ENCODE results near the gene CAV1. TPM values are rescaled to one million over a fixed set of nuclear protein-coding genes. Genes with fewer than 3 reads are reported as not detected.

CAV1 gene
- total RNA-seq, 1 donor from 2014 or later: 362 TPM

DNA sequence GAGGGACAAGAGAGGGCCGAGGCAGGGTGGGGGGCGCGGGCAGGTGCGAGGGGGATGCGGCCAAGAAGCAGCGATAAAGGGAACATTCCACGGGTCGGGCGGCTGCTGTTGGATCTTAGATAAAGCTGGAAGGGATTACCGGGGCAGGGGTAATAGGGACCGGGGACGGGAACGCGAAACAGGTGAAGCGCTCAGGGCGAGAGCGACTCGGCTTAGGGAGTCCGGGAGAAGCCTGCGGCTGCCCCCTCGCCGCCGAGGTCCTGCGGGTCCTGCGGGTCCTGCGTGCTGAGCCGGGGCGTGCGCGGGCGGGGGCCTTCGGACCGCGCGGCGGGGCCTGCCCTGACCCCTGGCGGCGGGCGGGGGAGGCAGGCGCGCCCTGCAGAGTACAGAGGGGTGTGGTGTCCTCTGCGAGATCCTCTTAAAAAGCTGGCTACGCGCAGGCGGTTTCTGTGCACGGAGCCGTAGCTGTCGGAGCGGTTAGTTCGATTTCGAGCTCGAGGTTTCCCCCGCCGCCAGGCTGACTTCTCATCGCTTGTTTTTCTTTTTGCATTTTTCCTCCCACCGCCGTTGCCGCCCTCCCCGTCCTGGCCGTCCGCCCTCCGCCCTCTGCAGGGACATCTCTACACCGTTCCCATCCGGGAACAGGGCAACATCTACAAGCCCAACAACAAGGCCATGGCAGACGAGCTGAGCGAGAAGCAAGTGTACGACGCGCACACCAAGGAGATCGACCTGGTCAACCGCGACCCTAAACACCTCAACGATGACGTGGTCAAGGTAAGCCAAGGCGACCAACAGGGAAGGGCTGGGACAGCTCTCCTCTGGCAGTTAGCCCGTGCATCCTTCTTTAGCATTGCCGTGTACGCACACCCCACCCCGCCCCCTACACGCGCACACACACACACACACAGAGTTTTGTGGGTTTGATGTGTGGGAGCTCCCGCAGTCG is 1.4 kb downstream of the CAV1 start:
- DNase-seq (peak; percentile 92), ATAC-seq (peak; percentile 87)
- intact Hi-C loops (cut with micrococcal nuclease): loop anchor here (10.0 kb wide), 1 partner anchor 261 kb away; no protein-coding TSS in a partner anchor

DNA sequence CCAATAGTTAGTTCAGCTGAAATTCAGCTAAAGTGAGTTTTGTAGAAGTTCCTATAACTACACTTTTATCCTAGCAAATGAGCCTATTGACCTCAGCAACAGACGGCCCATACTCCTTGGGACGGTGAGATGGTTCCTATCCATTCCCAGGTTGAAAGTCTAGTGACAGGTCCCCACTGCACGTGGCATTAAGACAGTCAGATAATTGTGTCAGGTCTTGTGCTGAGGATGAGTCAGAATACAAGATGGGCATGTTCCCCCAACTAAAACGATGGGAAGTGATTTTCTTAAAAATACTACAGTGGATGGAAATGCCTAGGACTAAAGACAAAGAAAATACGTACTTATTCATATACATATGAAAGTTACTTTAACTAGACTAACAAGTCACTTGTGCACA is 2.1 kb downstream of the CAV1 start:
- intact Hi-C loops (cut with micrococcal nuclease): loop anchor here (10.0 kb wide), 1 partner anchor 262 kb away; no protein-coding TSS in a partner anchor
- no peak for ATAC-seq

DNA sequence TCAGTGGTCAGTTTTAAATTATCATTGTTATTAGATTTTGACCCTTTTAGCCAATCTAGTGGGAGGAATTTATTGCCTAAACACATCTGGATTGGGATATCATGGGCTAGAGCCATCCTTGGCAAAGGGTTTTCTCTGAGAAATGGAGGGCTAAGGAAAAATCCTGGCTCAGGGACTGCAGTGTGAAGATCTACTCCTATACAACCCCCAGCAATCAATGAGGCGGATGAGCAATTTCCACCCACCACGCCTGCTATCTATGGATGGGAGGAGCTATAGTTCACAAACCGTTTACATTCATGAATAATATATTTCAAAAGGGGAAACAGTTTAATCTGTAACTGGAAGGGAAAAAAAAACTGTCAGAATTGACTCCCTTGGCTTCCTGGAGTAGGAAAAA is 2.7 kb downstream of the CAV1 start:
- intact Hi-C loops (cut with micrococcal nuclease): loop anchor here (10.0 kb wide), 1 partner anchor 263 kb away; no protein-coding TSS in a partner anchor
- no peak for ATAC-seq
- DNase-seq: no peak

More for the DNA sequence above, 2.1 kb downstream of the CAV1 start:
- no peak for DNase-seq

DNA sequence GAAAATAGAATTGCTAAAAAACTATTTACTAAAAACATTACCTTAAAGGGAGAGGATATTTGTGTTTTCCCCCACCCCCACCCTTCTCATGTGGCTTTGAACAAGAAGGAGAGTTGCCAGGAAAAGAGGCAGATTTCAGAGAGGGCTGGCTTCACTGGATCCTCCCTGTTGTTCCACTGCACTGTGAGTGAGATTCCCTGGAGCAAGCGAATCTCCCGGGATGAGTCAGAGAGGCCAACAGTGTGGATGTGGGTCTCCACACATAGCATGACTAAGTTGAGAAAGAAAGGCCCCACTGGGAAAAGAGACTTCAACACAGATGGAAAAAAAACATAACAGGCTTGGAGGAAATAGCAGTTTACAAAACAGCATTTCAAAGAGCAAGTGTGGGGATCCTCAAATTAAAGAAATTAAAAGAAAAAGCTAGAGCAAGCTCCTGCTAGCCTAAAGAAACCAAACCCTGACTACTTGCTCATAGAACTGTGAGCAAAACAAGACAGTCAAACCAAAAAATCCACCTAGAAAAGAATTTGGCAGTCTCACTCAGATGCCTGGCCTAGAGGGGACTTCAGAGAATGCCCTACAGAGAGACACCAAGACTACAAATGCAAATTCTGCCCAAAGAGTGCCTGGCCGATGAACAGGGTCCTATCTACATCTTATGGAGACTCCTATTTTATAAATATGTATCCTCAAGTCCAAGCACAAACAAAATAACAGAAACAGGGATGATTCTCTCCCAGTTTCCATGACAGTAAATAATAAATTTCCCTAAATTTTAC is 3.4 kb downstream of the CAV1 start:
- DNase-seq: peak; percentile 44
- peak; percentile 18 for ATAC-seq
- intact Hi-C loops (cut with micrococcal nuclease): loop anchor here (10.0 kb wide), 1 partner anchor 263 kb away; no protein-coding TSS in a partner anchor

DNA sequence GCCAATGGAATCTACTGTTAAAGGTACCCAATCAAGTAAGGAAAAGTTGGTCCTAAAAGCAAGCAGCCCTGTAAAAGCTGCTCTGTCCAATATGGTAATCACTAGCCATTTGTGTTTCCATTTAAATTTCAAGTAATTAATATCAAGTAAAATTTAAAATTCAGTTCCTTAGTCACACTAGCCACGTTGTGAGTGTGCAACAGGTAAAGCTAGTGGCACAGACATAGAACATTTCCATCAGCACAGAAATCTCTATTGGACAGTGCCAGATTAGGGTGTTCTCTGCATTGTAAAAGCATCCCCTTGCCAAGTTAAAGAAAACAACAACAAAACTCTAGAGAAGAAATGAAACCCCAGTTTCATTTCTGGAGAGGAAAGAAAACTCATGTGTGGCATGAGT is 4.4 kb downstream of the CAV1 start:
- intact Hi-C loops (cut with micrococcal nuclease): loop anchor here (10.0 kb wide), 1 partner anchor 264 kb away; no protein-coding TSS in a partner anchor
- DNase-seq (no peak), ATAC-seq (no peak)

DNA sequence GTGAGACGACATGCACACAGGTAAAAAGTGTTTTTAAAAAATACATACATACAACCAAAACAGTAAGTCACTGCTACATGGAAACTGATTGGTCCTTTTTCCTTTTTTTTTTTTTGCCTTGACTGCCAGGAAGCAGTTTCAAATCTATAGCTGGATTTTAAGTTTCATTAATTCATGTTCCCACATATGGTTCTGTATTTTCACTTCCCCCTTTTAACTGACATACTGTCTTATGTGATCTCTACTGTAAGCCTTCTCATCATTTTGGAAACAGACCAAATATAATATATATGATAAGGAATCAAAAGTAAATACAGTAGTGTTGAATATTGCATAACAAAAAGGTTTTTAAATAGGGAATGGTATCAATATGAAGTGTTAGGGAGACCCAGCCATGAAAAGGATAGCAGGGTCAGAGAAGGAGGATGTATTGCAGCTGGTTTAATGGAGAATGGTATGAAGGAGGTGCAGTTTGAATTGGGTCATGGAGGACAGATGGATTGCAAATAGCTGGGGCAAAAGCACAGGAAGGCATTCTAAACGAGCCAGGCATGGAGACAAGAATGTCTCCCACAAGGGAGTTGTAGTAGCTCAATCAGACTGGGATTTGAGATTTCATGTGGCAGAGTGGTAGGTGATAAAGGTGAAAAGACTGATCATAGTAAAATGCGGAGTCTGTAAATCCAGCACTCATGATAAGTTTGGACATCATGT is 5.4 kb downstream of the CAV1 start:
- DNase-seq: no peak
- no peak for ATAC-seq
- intact Hi-C loops (cut with micrococcal nuclease): loop anchor here (10.0 kb wide), 2 partner anchors 55 to 175 kb away; no protein-coding TSS in a partner anchor

DNA sequence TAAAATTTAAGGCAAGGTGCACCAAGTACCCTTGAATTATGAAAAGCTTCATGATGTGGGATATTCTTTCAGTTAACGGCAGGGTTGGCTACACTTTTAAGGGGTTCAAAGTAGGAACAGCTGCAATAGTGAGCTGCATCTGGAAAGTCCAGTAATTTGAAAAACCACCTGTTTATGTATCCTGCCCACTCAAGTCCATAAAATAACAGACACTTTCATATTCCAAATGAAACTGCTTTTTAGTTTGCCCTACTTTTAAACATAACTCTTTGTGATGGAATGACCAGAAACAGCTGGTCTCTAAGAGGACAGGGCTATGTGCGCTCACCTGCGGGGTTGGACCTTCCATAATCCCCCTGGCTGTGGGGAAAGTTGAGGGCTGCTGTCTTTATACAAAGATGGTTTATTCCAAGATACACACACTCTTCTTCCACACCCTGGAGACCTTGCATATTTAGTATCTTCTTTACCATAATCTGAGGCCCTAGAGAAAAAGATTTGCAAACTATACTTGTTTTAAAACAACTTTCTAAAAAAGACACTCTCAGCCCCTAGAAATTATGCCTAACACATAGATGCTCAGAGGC is 7.4 kb downstream of the CAV1 start:
- ATAC-seq: no peak
- DNase-seq: no peak
- intact Hi-C loops (cut with micrococcal nuclease): loop anchor here (10.0 kb wide), 2 partner anchors 53 to 177 kb away; no protein-coding TSS in a partner anchor

DNA sequence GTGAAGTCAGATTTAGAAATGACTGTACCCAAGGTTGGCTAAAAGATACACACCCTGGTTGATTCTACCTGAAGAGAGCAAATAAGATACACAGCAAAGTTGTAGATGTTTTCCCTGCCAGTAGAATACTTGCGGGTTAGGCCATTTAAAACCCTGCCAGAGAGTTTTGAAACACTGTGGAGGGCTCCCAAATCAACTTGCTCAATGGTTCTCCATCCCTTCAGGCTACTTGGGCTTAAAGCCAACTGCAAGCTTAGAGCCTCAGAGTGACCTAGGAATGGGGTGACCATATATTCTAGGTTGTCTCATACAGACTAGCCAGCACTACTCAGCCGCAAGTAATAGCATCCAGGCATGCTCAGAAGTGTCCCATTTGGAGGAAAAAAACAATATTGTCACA is 10.0 kb downstream of the CAV1 start:
- DNase-seq (no peak), ATAC-seq (peak; percentile 36)
- intact Hi-C loops (cut with micrococcal nuclease): loop anchor here (10.0 kb wide), 2 partner anchors 50 to 180 kb away; no protein-coding TSS in a partner anchor

DNA sequence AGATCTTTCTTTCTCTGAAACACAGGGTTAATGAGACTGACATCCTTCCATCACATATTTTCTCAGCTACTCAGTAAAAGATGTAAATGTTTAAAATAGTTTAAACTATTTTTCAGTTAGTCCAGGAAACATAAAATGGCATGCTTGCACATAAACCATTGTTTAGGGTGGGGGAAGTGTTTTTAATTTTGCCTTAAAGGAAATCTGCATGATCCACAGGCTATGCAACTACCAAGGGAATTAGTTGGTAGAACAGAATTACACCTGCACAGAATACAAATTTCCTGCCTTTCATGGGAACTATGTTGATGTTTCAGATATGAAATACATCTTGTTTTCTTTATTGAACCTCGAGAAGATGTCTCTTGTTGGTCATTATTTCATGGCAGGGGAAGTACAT is 10.6 kb downstream of the CAV1 start:
- DNase-seq (no peak), ATAC-seq (no peak)
- intact Hi-C loops (cut with micrococcal nuclease): loop anchor here (10.0 kb wide), 2 partner anchors 49 to 181 kb away; no protein-coding TSS in a partner anchor

DNA sequence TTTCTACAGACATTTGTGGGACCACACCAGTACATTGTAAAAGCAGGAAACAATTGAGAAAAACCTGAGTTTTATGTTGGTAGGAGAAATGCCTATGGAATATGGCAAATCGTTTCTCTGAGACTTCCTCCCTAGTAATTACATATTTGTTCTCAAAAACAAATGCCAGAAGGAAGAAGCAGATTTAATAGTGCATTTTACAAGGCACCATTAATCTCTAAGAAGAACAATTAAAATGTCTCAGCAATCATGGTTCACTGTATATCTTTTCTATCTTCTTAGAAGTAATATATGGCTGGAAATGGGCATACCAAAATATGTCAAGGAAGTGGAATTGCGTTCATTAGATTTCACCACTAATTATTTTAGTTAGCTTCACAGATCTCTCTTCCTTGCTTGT is 13.3 kb downstream of the CAV1 start:
- DNase-seq (no peak), ATAC-seq (no peak)
- intact Hi-C loops (cut with micrococcal nuclease): loop anchor here (10.0 kb wide), 2 partner anchors 47 to 183 kb away; no protein-coding TSS in a partner anchor

DNA sequence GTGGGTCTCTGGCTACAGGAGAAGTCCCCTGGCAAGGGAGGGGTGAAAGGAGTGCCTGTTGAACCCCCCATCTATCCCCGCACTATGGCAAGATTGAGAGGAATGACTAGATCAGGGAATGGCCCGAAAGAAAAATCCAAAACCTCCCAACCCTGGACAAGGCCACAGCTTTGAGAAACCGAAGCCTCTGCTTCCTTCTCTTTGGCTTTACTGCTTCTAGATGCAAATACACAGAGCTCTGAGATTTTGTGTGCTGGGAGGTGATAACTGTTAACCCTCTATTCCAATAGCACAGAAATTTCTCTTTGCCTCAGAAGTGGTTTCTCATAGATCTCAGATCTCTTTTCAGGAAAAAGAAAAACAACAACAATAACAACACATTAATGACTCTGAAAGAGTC is 15.0 kb downstream of the CAV1 start:
- ATAC-seq (no peak), DNase-seq (no peak)
- intact Hi-C loops (cut with micrococcal nuclease): loop anchor here (10.0 kb wide), 2 partner anchors 45 to 185 kb away; no protein-coding TSS in a partner anchor

DNA sequence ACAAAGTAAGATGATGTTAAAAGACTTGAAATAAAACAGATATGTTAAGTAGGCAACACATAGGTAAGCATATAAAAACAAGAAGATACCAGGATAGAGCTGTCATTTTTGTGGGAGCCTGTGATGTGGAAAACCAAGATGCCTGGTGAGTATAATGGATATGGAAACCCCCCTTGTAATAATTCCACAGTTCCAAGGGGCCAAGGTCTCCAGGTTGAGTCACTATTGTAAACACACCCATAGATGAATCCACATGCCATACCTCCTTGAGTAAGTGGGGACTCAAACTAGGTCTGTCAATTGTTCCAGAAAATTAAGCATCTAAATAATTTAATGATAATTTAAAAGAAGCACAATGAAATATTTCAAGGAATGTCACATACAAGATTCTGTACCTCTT is 15.9 kb downstream of the CAV1 start:
- no peak for ATAC-seq
- intact Hi-C loops (cut with micrococcal nuclease): no loop called here
- no peak for DNase-seq

DNA sequence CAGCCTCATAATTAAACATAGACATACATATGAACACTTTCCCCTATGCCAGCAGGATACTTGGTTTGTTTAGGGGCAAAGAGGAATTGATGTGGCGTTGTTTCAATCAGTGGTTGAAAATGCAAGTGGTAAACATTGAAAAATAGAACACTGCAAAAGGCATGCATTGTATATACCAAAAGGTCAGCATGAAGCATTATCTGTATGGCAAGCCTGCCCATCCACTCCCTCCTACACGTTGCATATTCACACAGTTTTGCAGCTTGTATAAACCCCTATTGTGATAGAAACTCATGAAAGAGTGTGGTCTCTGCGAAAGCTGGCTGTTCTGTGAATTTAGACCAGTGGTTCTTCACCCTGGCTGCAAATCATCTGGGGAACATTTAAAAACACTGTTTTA is 17.1 kb downstream of the CAV1 start:
- ATAC-seq (no peak), DNase-seq (no peak)
- intact Hi-C loops (cut with micrococcal nuclease): no loop called here

DNA sequence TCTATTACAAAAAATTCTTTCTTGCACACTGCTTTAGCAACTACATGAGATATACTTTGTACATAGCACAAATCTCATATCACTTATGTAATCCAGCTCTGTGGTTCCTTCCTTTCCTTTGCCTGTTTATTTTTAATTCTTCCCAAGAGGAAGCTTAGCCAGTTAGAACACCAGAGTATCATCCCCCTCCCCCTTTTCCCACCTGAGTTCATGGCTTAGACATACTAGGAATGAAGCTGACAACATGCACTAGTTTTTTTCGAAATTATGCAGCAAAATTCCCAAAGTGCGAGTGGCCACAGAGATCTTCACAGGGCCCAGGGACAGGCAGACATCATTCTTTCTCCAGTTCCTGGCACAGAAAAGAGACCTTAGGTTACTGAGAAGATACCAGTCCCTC is 17.8 kb downstream of the CAV1 start:
- DNase-seq: no peak
- intact Hi-C loops (cut with micrococcal nuclease): no loop called here
- no peak for ATAC-seq

DNA sequence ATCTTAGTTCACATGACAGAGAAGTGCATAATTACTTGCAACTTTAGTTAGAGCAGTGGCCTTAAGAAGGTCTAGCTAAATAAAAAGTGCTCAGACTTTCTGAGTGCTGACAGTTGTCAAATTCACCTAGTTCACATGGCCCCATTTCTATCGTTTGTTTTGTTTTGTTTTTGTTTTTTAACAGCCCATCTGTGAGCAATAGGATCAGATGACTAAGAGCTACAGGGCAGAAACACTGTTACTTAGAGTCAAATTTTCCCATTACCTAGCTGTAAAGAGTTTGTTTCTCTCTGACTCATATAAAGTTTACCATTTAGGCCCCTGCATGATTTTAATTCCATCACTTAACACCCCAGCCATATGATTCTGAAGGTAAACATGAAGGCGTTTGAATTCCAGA is 18.8 kb downstream of the CAV1 start:
- no peak for ATAC-seq
- no peak for DNase-seq
- intact Hi-C loops (cut with micrococcal nuclease): no loop called here

DNA sequence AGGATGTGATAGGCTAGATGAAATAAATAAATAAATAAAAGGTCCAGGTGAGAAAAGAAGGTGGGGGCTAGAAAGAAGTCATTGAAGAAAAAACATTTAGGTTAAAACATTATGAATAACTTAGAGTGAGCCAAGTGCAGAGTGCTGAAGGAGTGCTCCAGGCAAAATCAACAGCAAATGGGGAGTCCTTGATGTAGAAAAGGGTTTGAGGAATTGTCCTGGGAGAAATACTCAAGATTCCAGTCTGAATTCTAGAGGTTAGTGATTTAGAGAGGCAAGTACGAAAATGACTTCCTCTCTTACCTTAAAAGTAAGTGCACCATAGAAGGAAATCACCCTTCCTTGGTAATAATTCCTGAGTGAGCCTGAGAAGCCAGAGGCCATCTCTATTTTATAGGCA is 19.7 kb downstream of the CAV1 start:
- DNase-seq (no peak), ATAC-seq (no peak)
- intact Hi-C loops (cut with micrococcal nuclease): no loop called here

DNA sequence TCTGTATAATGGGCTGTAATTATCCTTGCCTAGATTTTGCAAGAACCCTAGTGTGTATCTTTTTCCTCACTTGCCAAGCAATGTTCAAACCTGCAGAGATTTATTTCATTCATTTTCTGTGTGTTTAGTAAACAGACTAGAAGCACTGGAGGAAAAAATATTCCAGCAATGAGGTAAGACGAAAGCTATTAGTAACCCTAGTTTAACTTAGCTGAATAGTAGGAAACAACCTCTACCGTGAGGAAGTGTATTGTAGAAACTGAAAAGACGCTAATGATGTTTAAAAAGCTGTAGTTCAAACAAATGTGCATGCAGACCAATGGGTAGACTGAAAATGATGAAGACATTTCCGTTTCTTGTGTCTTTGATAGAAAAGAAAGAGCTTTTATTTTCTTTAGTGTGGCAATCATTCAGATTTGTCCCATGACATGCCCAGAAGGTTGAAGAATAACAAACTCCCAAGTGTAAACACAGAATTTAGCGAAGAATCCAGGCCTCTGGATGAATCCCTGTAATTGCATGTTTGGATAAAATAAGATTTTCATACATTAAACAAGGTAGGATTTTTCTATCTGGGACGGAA is 20.7 kb downstream of the CAV1 start:
- no peak for DNase-seq
- no peak for ATAC-seq
- intact Hi-C loops (cut with micrococcal nuclease): no loop called here

DNA sequence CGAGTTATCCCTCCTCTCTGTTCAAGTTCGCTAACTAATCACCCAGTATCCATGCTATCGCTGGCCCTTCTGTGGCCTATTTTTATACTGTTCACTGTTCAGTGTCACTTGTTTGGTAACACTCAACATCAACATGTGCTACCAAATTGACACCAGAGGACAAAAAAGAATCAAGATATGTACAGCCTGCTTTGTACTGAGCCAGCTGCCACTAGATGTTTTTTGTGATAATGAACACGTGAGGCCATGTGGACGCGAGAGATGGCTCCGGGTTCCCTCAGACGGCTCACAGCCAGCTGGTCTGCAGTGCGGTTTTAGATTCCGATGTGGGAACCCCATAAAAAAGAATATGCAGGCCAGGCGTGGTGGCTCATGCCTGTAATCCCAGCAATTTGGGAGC is 21.2 kb downstream of the CAV1 start:
- peak; percentile 45 for DNase-seq
- ATAC-seq: peak; percentile 87
- intact Hi-C loops (cut with micrococcal nuclease): no loop called here
